A549 (cell line): ENCODE results near the gene PPP1R8. TPM values are rescaled to one million over a fixed set of nuclear protein-coding genes. Genes with fewer than 3 reads are reported as not detected.

Experiments
- ATAC-seq, 2 experiments: fragments of 200-7000 bp in 1 of 2; fragments of >200 bp in 1 of 2; cut with Nextera tagmentation in 1 of 2; cut with Tn5 transposase in 1 of 2; 3 replicates each; pipeline versions ENCODE4 v1.8.0 to v1.9.1; 2018 to 2020; ENCODE audit warnings: mild to moderate bottlenecking in 1 of 2, moderate library complexity in 1 of 2
- CTCF ChIA-PET: fragments of 300-600 bp; sonication (Branson Sonifier 250); formaldehyde crosslinking; extraction: SDS; loops from one replicate; lab custom pipeline; 2021; ENCODE audit warnings: antibody characterized with exemption, inconsistent platforms; lab: Yijun Ruan, JAX
- POLR2A ChIA-PET: fragments of 350-600 bp; formaldehyde crosslinking; extraction: SDS; loops from one replicate; lab custom pipeline; 2021; ENCODE audit warnings: antibody characterized with exemption, inconsistent platforms; lab: Yijun Ruan, JAX
- DNase-seq, 2 experiments: peaks; one replicate each; pipeline versions ENCODE4 v3.0.0 to v3.0.0-alpha.2; 2011 to 2016; ENCODE audit warnings: low read depth in 1 of 2, low spot score in 1 of 2
- FAIRE-seq: peaks from 2 replicates; lab custom pipeline; 2011; peaks lifted over from hg19 to GRCh38; lab: Jason Lieb, UNC
- H3K27ac ChIP-seq, 2 experiments: fragments of >200 bp; sonication (Bioruptor Twin); formaldehyde crosslinking; 3 replicates each; pipeline ENCODE4 v1.5.1; 2016 to 2017
- H3K4me1 ChIP-seq: fragments of >200 bp; sonication (Bioruptor Twin); formaldehyde crosslinking; 3 replicates; pipeline ENCODE4 v1.6.1; 2016
- H3K4me2 ChIP-seq: fragments of >200 bp; sonication (Bioruptor Twin); formaldehyde crosslinking; 3 replicates; pipeline ENCODE4 v1.6.1; 2016
- H3K4me3 ChIP-seq: fragments of >200 bp; sonication (Bioruptor Twin); formaldehyde crosslinking; 3 replicates; pipeline ENCODE4 v1.5.1; 2016
- H3K9me3 ChIP-seq: fragments of >200 bp; sonication (Bioruptor Twin); formaldehyde crosslinking; 3 replicates; pipeline ENCODE4 v1.6.1; 2016
- ATOH8 ChIP-seq: fragments of 250-450 bp; sonication (Bioruptor Pico); IDR thresholded peaks from 2 replicates; pipeline ENCODE4 v1.5.0; 2020; ENCODE audit warnings: low read depth, mild to moderate bottlenecking, moderate library complexity
- CHD4 ChIP-seq: fragments of 200-600 bp; sonication (generic); IDR thresholded peaks from 2 replicates; pipeline ENCODE4 v1.6.1; 2016; ENCODE audit warnings: antibody characterized with exemption, mild to moderate bottlenecking, borderline replicate concordance
- ESRRA ChIP-seq: fragments of 150-350 bp; IDR thresholded peaks from 2 replicates; pipeline ENCODE4 v1.6.1; 2014; ENCODE audit warnings: mild to moderate bottlenecking, low read length, borderline replicate concordance
- HES2 ChIP-seq: fragments of >200 bp; sonication (Bioruptor Twin); formaldehyde crosslinking; IDR thresholded peaks from 2 replicates; pipeline ENCODE4 v1.6.1; 2016
- HOXB5 ChIP-seq: fragments of 250-450 bp; sonication (Bioruptor Pico); IDR thresholded peaks from 2 replicates; pipeline ENCODE4 v1.5.0; 2020; ENCODE audit warnings: mild to moderate bottlenecking, moderate library complexity
- KDM1A ChIP-seq: fragments of 200-600 bp; sonication (generic); IDR thresholded peaks from 2 replicates; pipeline ENCODE4 v1.6.1; 2016; ENCODE audit warnings: low read depth, mild to moderate bottlenecking
- MAFK ChIP-seq: fragments of 450-650 bp; IDR thresholded peaks from 2 replicates; pipeline ENCODE4 v1.6.1; 2014; ENCODE audit not compliant: partially characterized antibody
- MAX ChIP-seq: IDR thresholded peaks from 2 replicates; pipeline ENCODE4 v1.6.1; 2012
- MYC ChIP-seq: IDR thresholded peaks from 2 replicates; pipeline ENCODE4 v1.6.1; 2012; ENCODE audit warnings: mild to moderate bottlenecking, inconsistent platforms, low read length, improper control_type of control experiment, borderline replicate concordance
- NFE2L2 ChIP-seq: fragments of 150-350 bp; conservative IDR thresholded peaks from 2 replicates; pipeline ENCODE4 v1.6.1; 2014; ENCODE audit warnings: low read length
- RARB ChIP-seq: fragments of 250-450 bp; sonication (Bioruptor Pico); IDR thresholded peaks from 2 replicates; pipeline ENCODE4 v1.8.0; 2021; ENCODE audit warnings: mild to moderate bottlenecking, moderate library complexity
- RCOR1 ChIP-seq: fragments of 150-350 bp; IDR thresholded peaks from 2 replicates; pipeline ENCODE4 v1.6.1; 2014; ENCODE audit warnings: antibody characterized with exemption, low read length, low read depth
- ZFP36 ChIP-seq: fragments of 450-650 bp; IDR thresholded peaks from 2 replicates; pipeline ENCODE4 v1.6.1; 2014; ENCODE audit warnings: borderline replicate concordance; ENCODE audit not compliant: partially characterized antibody
- WGBS: methylation state at CpG from one replicate; pipeline ENCODE4 v1.1.6; 2017; ENCODE audit errors: missing lambda C conversion rate; 5-methylcytosine and 5-hydroxymethylcytosine counted together
- polyA plus RNA-seq, 4 experiments: library from polyadenylated mRNA; depleted of rRNA in 3 of 4; stranded (reverse); fragments of >200 nt; fragmentation: RNase III in 1 of 4; extraction: RNeasy Plus Mini Kit Qiagen cat#74134 plus additional on column Dnase treatment in 1 of 4; gene quantifications; 2 replicates in 3 of 4; 3 replicates in 1 of 4; pipeline ENCODE4 v1.2.3, GENCODE V29; 2011 to 2017
- TF ChIP-seq, protein P1 (sequence below): IDR thresholded peaks from 2 replicates; pipeline ENCODE4 v1.6.1; 2012
- TF ChIP-seq, protein P2 (sequence below): fragments of 250-450 bp; sonication (Bioruptor Pico); IDR thresholded peaks from 2 replicates; pipeline ENCODE4 v1.5.0; 2021; ENCODE audit warnings: mild to moderate bottlenecking, moderate library complexity, borderline replicate concordance
- TF ChIP-seq, protein P3 (sequence below): fragments of 200-600 bp; sonication (generic); IDR thresholded peaks from 2 replicates; pipeline ENCODE4 v1.6.1; 2016; ENCODE audit warnings: antibody characterized with exemption, mild to moderate bottlenecking, moderate library complexity

PPP1R8 gene
- polyA plus RNA-seq, 2 of the 4 experiments (the other 2 are of a cell fraction) = 34.0 to 42.0 TPM

DNA sequence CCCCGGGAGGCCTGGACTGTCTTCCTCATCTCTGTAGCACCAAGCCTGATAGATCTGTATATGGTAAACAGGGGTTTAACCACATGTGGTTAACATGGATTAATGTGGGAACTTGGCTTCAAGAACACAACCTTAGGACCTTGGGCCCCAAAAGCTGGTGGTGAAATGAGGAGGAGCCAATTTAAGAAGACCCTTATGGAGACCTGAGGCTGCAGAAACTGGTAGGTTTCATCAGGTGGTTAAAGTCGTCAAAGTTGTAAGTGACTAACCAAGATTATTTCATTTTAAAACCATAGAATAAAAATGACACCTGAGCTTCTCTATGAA, 55.7 kb downstream of the PPP1R8 start:
- FAIRE-seq (no peak), DNase-seq (no peak), ATAC-seq (no peak)
- POLR2A ChIA-PET = interaction anchor here (0.5 kb wide), 1 partner anchor 374 kb away, joined by 10 read pairs; no protein-coding TSS in a partner anchor
- no peak overlapping the region for H3K4me3 ChIP-seq
- no peak overlapping the region for H3K4me2 ChIP-seq
- CTCF ChIA-PET = no interaction called here
- H3K4me1 ChIP-seq = no peaks in the 10 kb centered on the region
- H3K9me3 ChIP-seq = no peaks in the 10 kb centered on the region
- TF ChIP-seq RCOR1 (no peak), ZFP36 (no peak), ESRRA (no peak), MYC (no peak), RARB (CRISPR knock-in tag) (no peak), NFE2L2 (no peak), CHD4 (no peak), ATOH8 (CRISPR knock-in tag) (no peak), HES2 (no peak)
- TF ChIP-seq, protein P1, sequence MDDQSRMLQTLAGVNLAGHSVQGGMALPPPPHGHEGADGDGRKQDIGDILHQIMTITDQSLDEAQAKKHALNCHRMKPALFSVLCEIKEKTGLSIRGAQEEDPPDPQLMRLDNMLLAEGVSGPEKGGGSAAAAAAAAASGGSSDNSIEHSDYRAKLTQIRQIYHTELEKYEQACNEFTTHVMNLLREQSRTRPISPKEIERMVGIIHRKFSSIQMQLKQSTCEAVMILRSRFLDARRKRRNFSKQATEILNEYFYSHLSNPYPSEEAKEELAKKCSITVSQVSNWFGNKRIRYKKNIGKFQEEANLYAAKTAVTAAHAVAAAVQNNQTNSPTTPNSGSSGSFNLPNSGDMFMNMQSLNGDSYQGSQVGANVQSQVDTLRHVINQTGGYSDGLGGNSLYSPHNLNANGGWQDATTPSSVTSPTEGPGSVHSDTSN = no peak
- no peak overlapping the region for H3K27ac ChIP-seq
- WGBS = 84% methylated on average over 1 of the region's 2 CpGs

GRCh38 chr1:27886744-27887143, 56.2 kb downstream of the PPP1R8 start:
- no peaks in the 10 kb centered on the region for H3K9me3 ChIP-seq
- 85% methylated on average over 3 of the region's 3 CpGs for WGBS
- H3K4me2 ChIP-seq = no peak overlapping the region
- DNase-seq (no peak), FAIRE-seq (no peak), ATAC-seq (no peak)
- H3K4me1 ChIP-seq = no peaks in the 10 kb centered on the region
- POLR2A ChIA-PET = no interaction called here
- no peak overlapping the region for H3K27ac ChIP-seq
- TF ChIP-seq MAX (no peak), KDM1A (no peak), HOXB5 (CRISPR knock-in tag) (no peak), MAFK (no peak)
- TF ChIP-seq, protein P2, sequence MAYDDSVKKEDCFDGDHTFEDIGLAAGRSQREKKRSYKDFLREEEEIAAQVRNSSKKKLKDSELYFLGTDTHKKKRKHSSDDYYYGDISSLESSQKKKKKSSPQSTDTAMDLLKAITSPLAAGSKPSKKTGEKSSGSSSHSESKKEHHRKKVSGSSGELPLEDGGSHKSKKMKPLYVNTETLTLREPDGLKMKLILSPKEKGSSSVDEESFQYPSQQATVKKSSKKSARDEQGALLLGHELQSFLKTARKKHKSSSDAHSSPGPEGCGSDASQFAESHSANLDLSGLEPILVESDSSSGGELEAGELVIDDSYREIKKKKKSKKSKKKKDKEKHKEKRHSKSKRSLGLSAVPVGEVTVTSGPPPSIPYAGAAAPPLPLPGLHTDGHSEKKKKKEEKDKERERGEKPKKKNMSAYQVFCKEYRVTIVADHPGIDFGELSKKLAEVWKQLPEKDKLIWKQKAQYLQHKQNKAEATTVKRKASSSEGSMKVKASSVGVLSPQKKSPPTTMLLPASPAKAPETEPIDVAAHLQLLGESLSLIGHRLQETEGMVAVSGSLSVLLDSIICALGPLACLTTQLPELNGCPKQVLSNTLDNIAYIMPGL (CRISPR knock-in tag) = no peak
- TF ChIP-seq, protein P3, sequence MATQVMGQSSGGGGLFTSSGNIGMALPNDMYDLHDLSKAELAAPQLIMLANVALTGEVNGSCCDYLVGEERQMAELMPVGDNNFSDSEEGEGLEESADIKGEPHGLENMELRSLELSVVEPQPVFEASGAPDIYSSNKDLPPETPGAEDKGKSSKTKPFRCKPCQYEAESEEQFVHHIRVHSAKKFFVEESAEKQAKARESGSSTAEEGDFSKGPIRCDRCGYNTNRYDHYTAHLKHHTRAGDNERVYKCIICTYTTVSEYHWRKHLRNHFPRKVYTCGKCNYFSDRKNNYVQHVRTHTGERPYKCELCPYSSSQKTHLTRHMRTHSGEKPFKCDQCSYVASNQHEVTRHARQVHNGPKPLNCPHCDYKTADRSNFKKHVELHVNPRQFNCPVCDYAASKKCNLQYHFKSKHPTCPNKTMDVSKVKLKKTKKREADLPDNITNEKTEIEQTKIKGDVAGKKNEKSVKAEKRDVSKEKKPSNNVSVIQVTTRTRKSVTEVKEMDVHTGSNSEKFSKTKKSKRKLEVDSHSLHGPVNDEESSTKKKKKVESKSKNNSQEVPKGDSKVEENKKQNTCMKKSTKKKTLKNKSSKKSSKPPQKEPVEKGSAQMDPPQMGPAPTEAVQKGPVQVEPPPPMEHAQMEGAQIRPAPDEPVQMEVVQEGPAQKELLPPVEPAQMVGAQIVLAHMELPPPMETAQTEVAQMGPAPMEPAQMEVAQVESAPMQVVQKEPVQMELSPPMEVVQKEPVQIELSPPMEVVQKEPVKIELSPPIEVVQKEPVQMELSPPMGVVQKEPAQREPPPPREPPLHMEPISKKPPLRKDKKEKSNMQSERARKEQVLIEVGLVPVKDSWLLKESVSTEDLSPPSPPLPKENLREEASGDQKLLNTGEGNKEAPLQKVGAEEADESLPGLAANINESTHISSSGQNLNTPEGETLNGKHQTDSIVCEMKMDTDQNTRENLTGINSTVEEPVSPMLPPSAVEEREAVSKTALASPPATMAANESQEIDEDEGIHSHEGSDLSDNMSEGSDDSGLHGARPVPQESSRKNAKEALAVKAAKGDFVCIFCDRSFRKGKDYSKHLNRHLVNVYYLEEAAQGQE = no peak
- CTCF ChIA-PET = no interaction called here
- no peak overlapping the region for H3K4me3 ChIP-seq
